MG63 (cell line): Measurements from ENCODE around the gene CHGA. TPM values are rescaled to one million over a fixed set of nuclear protein-coding genes. Genes with fewer than 3 reads are reported as not detected.

Experiments
- DNase-seq: peaks from one replicate; pipeline ENCODE4 v3.0.0-alpha.2; 2020
- H3K27me3 ChIP-seq: fragments of 250-450 bp; sonication (Bioruptor Pico); 2 replicates; pipeline ENCODE4 v1.5.1; 2020; ENCODE audit warnings: mild to moderate bottlenecking, moderate library complexity
- H3K36me3 ChIP-seq: fragments of 250-450 bp; sonication (Bioruptor Pico); 2 replicates; pipeline ENCODE4 v1.5.1; 2020; ENCODE audit warnings: mild to moderate bottlenecking, moderate library complexity
- H3K4me3 ChIP-seq: fragments of 250-450 bp; sonication (Bioruptor Pico); 2 replicates; pipeline ENCODE4 v1.5.1; 2020; ENCODE audit warnings: mild to moderate bottlenecking, moderate library complexity
- H3K9me3 ChIP-seq: fragments of 250-450 bp; sonication (Bioruptor Pico); 2 replicates; pipeline ENCODE4 v1.5.1; 2020; ENCODE audit warnings: mild to moderate bottlenecking, moderate library complexity
- total RNA-seq: library from RNA; depleted of rRNA; stranded (reverse); fragments of >200 nt; shearing (Covaris generic); gene quantifications from 2 replicates; pipeline ENCODE4 v1.2.3, GENCODE V29; 2014; ENCODE audit warnings: low replicate concordance

CHGA gene
- total RNA-seq, 1 experiment from 2014 or later = not detected

DNA sequence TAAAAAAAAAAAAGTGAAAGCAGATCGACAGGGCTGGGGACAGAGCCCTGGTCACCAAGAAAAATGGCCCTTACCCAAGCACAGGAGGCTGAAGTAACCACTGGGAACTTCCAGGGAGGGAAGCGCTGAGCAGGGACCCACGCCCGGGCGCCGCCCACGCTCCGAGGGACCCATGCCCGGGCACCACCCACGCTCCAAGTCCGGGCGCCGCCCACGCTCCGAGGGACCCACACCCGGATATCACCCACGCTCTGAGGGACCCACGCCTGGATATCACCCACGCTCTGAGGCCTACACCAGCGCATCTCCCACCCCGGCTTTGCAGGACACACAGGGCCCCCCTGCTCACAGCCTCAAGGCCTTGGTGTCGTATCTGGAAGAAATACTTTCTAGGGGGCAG is 25.7 kb downstream of the CHGA start:
- H3K9me3 ChIP-seq = no peaks in the 10 kb centered on the region
- DNase-seq = no peak
- H3K4me3 ChIP-seq = no peak overlapping the region
- peaks cover 8% of the 10 kb centered on the region for H3K36me3 ChIP-seq
- no peaks in the 10 kb centered on the region for H3K27me3 ChIP-seq

DNA sequence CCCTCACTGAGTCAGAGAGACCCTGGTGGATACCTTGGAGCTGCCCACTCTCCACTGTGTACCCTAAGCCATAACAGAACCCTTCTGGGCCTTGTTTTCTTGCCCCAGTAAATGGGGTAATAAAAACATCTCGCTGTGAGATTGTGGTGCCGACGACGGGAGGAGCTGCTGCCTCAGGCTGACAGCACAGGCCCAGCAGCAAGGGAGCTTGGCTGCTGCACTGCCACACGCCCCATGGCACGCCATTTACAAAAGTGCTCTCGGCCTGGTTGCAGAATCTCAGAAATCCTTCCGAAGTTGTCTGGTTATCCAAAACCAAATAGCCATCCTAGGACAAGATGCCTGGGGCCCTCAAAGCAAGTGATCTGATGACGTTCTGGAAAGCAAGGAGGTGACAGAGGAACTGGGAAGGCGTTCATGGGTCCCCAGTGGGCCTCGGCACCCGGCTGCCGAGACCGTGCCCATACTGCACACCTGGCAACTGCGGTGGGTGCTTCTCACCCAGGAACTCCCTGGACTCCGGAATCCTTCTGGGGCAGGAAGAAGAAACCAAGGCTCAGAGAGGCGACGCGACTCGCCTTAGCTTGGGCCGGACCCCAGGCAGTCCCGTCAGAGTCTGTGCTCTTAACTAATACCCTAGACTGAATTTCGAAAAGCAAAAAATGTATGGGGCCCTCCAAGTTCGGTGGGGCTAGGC is 26.7 kb downstream of the CHGA start:
- H3K4me3 ChIP-seq = no peak overlapping the region
- peaks cover 8% of the 10 kb centered on the region for H3K36me3 ChIP-seq
- no peaks in the 10 kb centered on the region for H3K27me3 ChIP-seq
- no peaks in the 10 kb centered on the region for H3K9me3 ChIP-seq
- DNase-seq = no peak

DNA sequence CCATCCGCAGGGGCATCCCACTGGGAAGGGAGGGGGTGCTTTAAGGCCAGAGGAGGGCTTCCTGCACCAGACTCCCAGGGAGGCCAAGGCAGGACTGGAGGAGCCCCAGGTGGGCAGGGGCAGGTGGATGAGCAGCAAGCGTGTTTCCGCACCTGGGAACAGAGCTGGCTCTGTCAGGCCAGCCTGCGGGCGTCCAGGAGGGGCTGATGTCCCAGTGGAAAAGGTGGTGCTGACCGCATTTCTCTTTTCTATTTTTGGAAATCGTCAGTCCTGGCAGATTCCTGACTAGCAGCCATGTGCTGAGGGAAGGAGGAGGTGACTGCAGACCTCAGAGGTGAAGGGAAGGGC is 27.2 kb downstream of the CHGA start:
- H3K36me3 ChIP-seq = peaks cover 8% of the 10 kb centered on the region
- no peaks in the 10 kb centered on the region for H3K9me3 ChIP-seq
- DNase-seq = no peak
- no peaks in the 10 kb centered on the region for H3K27me3 ChIP-seq
- H3K4me3 ChIP-seq = no peak overlapping the region

DNA sequence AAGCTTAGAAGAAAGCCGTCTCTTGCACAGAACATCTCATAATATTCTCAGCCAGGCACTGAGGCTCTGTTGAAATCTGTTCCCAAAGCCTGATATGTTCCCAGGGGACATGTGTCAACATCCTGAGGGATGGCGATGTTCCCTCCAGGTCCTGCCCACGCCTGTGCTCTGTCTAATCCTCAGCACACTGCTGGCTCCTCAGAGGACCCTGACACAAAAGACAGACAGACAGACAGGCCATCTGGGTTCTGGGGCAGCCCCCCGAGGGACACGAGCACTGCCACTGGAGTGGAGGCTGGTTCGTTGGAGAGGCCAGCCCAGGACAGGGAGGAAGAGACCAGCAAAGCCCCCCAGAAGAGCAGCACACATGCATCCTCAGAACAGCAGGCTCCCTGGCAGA is 27.8 kb downstream of the CHGA start:
- Histone ChIP-seq H3K27me3 (no peaks in the 10 kb centered on the region), H3K36me3 (peaks cover 8% of the 10 kb centered on the region)
- no peak for DNase-seq

DNA sequence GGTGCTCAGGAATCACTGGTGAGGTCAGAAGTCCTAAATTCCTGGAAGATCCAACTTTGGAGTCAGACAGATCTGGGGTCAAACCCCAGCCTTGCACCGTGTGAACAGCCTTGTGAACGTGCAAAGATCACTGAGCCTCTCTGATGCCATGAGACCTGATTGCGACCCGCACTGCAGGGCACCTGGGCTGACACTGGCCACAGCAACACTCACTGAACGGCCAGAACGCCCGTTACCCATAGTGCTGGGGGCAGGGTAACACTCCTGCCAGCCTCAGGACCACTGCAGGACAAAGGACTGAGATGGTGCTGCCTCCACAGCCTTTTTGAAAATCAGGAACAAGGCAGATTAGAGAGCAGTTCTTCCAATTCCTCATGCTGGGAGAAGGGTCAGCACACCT is 28.3 kb downstream of the CHGA start:
- H3K36me3 ChIP-seq = peaks cover 6% of the 10 kb centered on the region; the same call in 1 of the 2 replicates
- H3K27me3 ChIP-seq = no peaks in the 10 kb centered on the region
- no peaks in the 10 kb centered on the region for H3K9me3 ChIP-seq
- DNase-seq = no peak
- no peak overlapping the region for H3K4me3 ChIP-seq

More for the DNA sequence above, 27.8 kb downstream of the CHGA start:
- Histone ChIP-seq H3K9me3 (no peaks in the 10 kb centered on the region), H3K4me3 (no peak overlapping the region)

DNA sequence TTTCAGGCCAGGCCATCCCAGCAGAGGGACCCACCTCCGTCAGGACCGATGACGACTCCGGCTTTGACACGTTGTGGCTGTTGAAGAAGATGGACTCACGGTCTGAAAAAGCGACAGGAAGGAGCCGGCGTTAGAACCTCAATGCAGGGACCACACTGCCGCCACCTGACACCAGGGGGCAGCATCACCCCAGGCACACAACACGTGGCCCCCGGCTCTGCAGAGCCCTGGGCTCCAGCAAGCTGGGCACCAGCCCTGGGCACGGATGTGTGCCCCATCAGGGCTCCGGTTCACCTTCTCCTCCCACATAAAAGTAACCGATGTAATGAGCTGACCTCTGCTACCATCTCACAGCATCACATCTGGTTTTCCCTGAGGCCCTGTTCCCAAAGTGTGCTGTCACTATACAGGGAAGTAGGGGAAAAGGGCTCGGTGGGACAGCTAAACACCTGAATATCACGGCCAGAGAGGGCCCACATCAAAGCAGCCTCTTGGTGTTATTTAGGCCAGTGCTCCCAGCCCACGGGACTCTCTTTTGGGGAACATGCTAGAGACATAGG is 29.0 kb downstream of the CHGA start:
- no peaks in the 10 kb centered on the region for H3K27me3 ChIP-seq
- peaks cover 6% of the 10 kb centered on the region; the same call in 1 of the 2 replicates for H3K36me3 ChIP-seq
- no peak overlapping the region for H3K4me3 ChIP-seq
- DNase-seq = peak; percentile 47
- no peaks in the 10 kb centered on the region for H3K9me3 ChIP-seq

DNA sequence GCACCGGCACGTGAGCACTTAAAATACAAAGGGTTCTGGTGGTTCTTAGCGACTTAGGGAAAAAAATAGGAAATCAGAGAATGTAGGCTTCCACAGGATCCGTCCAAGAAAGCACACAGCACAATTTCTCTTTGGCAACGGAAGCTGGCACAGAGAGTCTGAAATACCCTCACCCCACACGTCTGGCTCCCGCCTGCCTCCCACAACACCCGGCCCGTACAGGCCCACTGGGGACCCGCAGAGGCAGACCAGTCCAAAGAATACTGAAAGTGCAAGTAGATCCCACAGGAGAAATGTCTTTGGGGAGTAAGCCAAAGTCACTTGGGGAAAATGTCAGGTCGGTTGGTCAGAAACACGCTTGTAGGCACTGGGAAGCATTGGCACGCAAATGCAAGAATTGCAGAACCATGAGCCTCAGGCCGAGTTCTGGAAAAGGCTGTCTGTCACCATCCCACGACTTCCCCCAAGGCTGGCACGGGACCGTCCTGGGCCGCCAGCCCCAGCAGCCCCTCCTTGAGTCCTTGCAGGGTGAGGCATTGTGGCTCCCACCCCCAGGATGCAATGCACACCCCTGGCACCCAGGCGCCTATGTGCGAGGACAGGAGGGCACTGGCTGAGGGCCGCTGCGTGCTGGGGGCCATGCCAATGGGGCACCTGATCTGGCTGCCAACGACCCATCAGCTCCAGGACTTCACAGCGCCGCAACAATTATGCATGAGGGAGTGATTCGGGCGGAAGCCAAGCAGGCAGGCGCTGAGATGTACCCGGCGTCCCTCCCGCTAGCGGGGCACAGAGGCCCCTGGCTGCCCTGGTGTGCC is 29.7 kb downstream of the CHGA start:
- no peak for DNase-seq
- Histone ChIP-seq H3K9me3 (no peaks in the 10 kb centered on the region), H3K4me3 (no peak overlapping the region), H3K36me3 (peaks cover 6% of the 10 kb centered on the region; the same call in 1 of the 2 replicates), H3K27me3 (no peaks in the 10 kb centered on the region)

DNA sequence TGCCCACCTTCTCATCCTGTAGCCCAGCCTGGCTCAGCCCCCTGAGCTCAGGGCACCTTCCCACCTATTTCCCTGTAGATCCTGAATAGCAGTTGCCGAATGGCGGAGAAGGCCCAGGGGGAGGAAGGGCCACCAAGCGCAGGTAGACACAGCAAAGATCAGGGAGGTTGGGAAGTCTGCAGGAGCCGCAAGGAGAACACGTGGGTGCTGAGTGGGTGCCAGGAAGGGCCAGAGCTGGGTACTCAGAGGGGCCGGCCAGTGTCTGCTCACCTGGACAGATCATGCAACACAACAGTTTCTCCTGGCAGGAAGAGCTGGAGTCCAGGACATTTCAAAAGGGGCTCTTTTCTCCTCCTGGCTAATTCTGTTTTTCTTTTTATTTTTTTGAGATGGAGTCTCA is 30.6 kb downstream of the CHGA start:
- Histone ChIP-seq H3K36me3 (peaks cover 6% of the 10 kb centered on the region; the same call in 1 of the 2 replicates), H3K9me3 (no peaks in the 10 kb centered on the region), H3K4me3 (no peak overlapping the region), H3K27me3 (no peaks in the 10 kb centered on the region)
- DNase-seq = no peak

DNA sequence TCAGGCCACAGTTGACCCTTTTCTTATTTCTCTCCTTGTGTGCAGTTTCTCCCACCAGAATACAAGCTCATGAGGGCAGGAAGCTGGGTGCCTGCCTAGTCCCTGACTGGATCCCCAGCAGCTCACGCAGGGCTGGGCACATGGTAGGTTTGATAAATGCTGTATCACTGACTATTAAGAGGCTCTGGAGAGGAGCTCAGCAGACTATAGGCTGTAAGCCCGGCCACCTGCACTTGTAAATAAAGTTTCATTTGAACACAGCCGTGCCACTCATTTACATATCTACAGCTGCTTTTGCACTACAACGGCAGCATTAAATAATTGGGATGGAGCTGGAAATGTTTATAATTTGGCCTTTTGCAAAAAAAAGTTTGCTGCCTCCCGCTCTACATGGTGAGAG is 32.0 kb downstream of the CHGA start:
- no peak overlapping the region for H3K4me3 ChIP-seq
- H3K36me3 ChIP-seq = peaks cover 6% of the 10 kb centered on the region; the same call in 1 of the 2 replicates
- DNase-seq = no peak
- H3K27me3 ChIP-seq = no peaks in the 10 kb centered on the region
- H3K9me3 ChIP-seq = no peaks in the 10 kb centered on the region

DNA sequence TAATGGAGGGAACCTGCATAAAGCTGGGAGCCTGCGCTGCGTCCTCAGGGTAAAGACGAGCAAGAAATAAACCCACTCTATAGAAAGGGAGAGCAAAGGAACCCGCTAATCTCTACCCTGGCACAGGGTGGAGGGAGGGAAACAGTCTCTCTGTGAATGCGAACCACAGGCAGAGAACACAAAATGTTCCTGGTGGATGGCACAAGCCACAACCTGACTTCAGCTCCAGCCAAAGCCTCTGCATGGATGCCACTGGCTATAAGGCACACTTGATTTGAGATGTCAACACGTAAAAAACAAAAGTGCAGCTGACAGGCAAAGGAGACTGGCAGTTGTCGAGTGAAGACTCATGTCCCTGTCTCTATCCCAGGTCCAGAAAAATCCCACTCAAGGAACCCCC is 32.4 kb downstream of the CHGA start:
- no peaks in the 10 kb centered on the region for H3K27me3 ChIP-seq
- H3K36me3 ChIP-seq = peaks cover 5% of the 10 kb centered on the region; the same call in 1 of the 2 replicates
- H3K4me3 ChIP-seq = no peak overlapping the region
- no peak for DNase-seq
- no peaks in the 10 kb centered on the region for H3K9me3 ChIP-seq

DNA sequence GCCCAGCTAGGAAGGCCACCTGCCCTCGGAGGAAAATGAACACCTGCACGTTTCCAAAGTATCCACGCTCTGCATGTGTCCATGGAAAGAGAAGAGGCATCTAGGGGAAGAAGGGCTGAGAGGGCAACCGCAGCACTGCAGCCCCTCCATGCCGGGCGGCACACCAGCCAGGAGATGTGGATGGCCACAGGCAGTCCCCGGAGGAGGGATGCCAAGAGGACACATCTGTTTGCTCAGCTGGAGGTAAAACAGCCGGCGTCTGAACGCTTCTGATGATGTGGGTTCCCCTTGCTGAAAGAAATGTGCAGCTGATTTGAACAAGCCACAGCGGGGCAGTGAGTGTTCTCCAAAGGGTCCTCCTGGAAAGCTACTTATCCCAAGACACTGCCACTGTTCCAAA is 34.0 kb downstream of the CHGA start:
- DNase-seq = no peak
- no peak overlapping the region for H3K4me3 ChIP-seq
- no peaks in the 10 kb centered on the region for H3K36me3 ChIP-seq
- no peaks in the 10 kb centered on the region for H3K27me3 ChIP-seq
- H3K9me3 ChIP-seq = no peaks in the 10 kb centered on the region

DNA sequence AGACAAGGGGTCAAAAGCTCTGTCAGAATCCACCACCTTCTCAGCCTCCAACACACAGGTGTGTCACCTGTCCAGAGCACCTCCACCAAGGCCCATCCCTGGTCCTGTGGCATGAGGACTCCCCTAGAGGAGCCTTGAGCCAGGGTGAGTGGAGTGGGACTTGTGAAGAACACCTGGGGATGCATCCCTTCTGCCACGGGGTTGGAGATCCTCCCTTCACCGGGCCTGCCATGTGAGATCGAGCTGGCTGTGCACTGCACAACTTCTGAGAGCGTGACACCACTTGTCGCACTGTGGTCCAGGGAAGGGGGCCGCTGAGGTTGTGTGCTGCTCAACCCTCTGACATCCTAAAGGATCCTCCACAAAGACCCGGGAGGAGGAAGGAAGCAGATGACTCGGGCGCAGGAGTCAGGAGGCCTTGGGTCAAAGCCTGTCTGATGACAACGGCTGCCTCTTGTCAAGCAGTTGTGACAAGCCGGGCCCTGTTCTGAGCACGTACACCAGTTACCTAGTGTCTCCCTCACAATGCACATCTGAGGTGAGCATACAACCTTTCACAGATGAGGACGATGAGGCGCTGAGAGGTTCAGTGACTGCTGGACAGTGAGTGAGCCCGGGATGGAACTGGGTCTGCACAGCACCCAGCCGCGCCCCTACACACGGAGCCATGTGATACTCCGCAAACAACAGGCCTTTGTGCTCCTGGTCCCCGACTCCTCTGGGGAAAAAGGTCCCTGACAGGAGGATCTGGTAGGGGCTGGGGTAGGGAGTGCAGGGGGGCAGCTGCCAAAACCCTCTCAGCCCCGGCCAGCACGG is 35.6 kb downstream of the CHGA start:
- no peak for DNase-seq
- no peaks in the 10 kb centered on the region for H3K27me3 ChIP-seq
- H3K9me3 ChIP-seq = no peaks in the 10 kb centered on the region

DNA sequence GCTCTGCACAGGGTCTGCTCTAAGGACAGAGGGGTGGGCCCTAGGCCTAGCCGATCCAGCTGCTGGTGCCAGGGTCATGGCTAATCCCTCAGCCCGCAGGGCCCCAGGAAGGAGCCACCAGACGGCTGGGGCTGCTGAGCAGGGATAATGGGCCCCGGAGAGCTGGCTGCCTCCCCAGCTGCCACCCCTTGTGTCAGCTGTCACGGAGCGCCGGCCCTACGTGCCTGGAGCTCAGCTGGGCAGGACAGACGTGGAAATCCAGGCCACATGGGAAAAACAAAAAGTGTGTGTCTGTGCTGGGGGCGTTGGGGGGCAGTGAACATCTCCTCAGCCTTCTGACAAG is 36.2 kb downstream of the CHGA start:
- no peak for DNase-seq

More for the DNA sequence above, 35.6 kb downstream of the CHGA start:
- no peaks in the 10 kb centered on the region for H3K36me3 ChIP-seq
- H3K4me3 ChIP-seq = no peak overlapping the region

DNA sequence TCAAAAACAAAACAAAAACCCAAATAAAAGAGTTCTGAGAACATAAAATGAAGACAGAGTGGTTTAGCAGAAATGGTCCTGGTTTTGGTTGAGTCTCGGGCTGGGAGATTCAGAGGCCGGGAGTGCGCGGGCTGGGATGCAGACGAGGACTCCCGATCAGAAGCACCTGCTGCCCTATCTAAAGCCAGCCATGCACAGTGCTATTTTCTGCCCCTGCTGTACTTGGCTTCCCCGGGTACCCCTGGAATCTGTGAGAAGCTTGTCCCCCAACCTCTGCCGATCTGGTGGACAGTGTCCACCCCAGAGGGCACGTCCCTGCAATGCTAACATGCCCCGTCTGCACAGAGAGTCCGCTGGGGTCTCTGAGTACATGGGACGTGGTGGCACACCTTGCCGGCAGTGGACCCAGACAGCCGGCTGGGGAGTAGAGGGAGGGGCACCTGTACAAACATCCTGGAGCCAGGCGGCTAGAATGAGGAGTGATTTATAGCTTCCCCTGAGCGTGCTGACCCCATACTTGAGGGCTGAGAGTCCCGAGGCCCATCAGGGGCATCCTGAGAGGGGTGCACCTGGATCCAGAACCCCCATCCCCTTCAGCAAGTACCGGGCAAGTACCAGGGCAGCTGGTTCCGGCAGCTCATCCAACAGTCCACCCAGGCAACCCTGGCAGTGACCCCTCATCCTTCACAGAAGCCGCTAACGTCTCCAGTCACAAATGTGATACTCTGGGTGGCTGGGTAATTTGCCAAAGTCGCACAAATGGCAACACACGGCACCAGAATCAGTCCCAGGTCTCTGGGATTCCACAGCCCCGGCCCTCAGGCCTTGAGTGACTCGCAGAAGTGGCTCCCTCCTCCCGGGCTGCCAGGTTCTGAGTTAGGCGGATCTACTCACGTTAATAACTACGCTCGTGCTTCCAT is 37.1 kb downstream of the CHGA start:
- H3K27me3 ChIP-seq = no peaks in the 10 kb centered on the region
- DNase-seq = no peak
- H3K4me3 ChIP-seq = no peak overlapping the region
- H3K36me3 ChIP-seq = no peaks in the 10 kb centered on the region
- H3K9me3 ChIP-seq = no peaks in the 10 kb centered on the region

More for the DNA sequence above, 36.2 kb downstream of the CHGA start:
- Histone ChIP-seq H3K9me3 (no peaks in the 10 kb centered on the region), H3K4me3 (no peak overlapping the region), H3K27me3 (no peaks in the 10 kb centered on the region), H3K36me3 (no peaks in the 10 kb centered on the region)

DNA sequence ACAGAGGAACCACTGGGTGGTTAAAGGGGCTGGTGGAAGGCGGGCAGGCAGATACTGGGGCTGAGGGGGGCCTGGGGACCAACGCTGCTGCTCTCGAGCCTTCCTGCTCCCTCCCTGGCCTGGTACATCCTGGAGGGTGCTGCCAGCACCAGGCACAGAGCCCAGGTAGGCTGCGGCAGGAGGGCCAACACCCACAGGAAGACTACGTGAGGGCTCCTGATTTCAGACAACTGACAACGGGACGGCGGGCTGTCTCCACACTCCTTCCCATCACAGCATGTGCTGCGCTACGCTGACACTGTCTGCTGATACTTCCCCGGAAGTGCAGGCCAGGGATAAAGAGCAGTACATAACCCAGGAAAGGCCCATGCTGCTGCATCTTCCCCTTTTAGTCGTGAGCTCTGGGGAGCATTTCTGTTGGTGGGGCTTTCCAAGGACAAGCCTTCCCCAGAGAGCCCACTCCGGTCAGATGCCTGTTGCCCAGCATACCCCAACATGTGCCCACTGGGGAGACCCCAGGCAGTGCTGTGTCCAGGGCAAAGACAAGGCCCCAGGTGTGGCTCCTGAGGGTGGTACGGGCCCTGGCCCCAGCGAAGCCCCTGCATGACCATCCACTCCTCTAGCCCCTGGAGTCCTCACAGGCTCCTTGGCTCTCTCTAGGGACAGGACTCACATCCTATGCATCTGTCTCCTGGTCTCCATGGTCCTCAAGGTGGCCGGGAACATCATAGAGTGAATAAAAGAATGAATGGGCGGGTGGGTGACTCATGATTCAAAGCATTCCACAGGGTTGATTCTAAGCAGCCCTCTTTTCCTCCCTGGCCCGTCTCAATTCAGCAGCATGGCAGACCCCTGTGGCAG is 38.0 kb downstream of the CHGA start:
- H3K4me3 ChIP-seq = no peak overlapping the region
- no peaks in the 10 kb centered on the region for H3K27me3 ChIP-seq
- no peaks in the 10 kb centered on the region for H3K36me3 ChIP-seq
- peak; percentile 28 for DNase-seq
- no peaks in the 10 kb centered on the region for H3K9me3 ChIP-seq
